Heart right ventricle (tissue), 16 donors: ENCODE measurements around the gene PRTN3. TPM values are rescaled to one million over a fixed set of nuclear protein-coding genes. Genes with fewer than 3 reads are reported as not detected.
"Not testable (repeated sequence)": the region's sequence is repeated elsewhere in the genome, so short reads cannot be mapped to it uniquely, and the experiment has no call there.

Experiments used
- ATAC-seq, 8 donors: fragments of 200-7000 bp; cut with Tn5 transposase; one replicate each; pipeline ENCODE4 v1.9.1; 2020; ENCODE audit warnings: mild to moderate bottlenecking in 8 of 8, moderate library complexity in 8 of 8, moderate number of reproducible peaks in 1 of 8
- DNase-seq, 2 donors: peaks; one replicate each; pipeline ENCODE4 v3.0.0-alpha.2; 2020
- H3K27ac ChIP-seq, 10 donors: fragments of 200-600 bp; sonication (generic) in 2 of 10; one replicate each; pipeline versions ENCODE4 v1.5.0 to v1.8.0; 2020 to 2022; ENCODE audit warnings: mild to moderate bottlenecking in 3 of 10
- H3K27me3 ChIP-seq, 7 donors: fragments of 200-600 bp; one replicate each; pipeline ENCODE4 v1.8.0; 2021 to 2022; ENCODE audit warnings: mild to moderate bottlenecking in 2 of 7
- H3K36me3 ChIP-seq, 9 donors: fragments of 200-600 bp; sonication (generic) in 1 of 9; one replicate each; pipeline versions ENCODE4 v1.5.0 to v1.8.0; 2020 to 2022; ENCODE audit warnings: mild to moderate bottlenecking in 2 of 9
- H3K4me1 ChIP-seq, 9 donors: fragments of 200-600 bp; sonication (generic) in 1 of 9; one replicate each; pipeline versions ENCODE4 v1.5.0 to v1.8.0; 2020 to 2022; ENCODE audit warnings: mild to moderate bottlenecking in 4 of 9
- H3K4me3 ChIP-seq, 10 donors: fragments of 200-600 bp; sonication (generic) in 2 of 10; one replicate each; pipeline versions ENCODE4 v1.5.0 to v1.8.0; 2020 to 2022; ENCODE audit warnings: mild to moderate bottlenecking in 7 of 10, moderate library complexity in 2 of 10
- H3K9me3 ChIP-seq, 11 donors: fragments of 200-600 bp in 10 of 11; sonication (generic) in 2 of 11; one replicate each; pipeline versions ENCODE4 v1.5.0 to v1.8.0; 2013 to 2022; ENCODE audit warnings: mild to moderate bottlenecking in 2 of 11, control low read depth in 1 of 11, moderate library complexity in 1 of 11
- CTCF ChIP-seq, 9 donors: fragments of 200-600 bp; sonication (generic) in 2 of 9; IDR thresholded peaks; one replicate each; pipeline versions ENCODE4 v1.5.0 to v1.8.0; 2021 to 2022; ENCODE audit warnings: antibody characterized with exemption in 9 of 9, mild to moderate bottlenecking in 5 of 9, moderate library complexity in 1 of 9
- WGBS, 2 donors: extraction: QIAGEN DNeasy Blood & Tissue Kit; methylation state at CpG; one replicate each; pipeline ENCODE4 v1.1.7; 2013; ENCODE audit warnings: inconsistent platforms in 1 of 2; 5-methylcytosine and 5-hydroxymethylcytosine counted together
- intact Hi-C, 10 donors: fragments of 100-400 bp; cut with DNase I; formaldehyde crosslinking; loops; one replicate each; pipeline versions ENCODE4 v1.11.1 to v1.14.2; 2022
- polyA plus RNA-seq, 2 donors: library from polyadenylated mRNA; stranded (reverse); fragments of 200-250 nt; gene quantifications; one replicate each; pipeline ENCODE4 v1.2.3, GENCODE V29; 2013
- total RNA-seq, 10 donors: library from RNA; stranded (reverse); fragmentation: NEBNext Ultra II Directional in 3 of 10; extraction: Animal tissue kit (Norgen Biotek cat#: 25700) in 3 of 10; gene quantifications; one replicate each; pipeline versions ENCODE4 v1.2.1 to v1.2.4, GENCODE V29; 2021 to 2023
- donor health status: Arrhythmogenic right ventricular cardiomyopathy.
- donor health status: ischemic (EF 13 %, LVEDD 7.1; RV severe dilation, severe dysfunction).
- donor health status: healthy with polysubstance abuse.
- donor health status: DM: no; HTN: yes; CAD: no.
- donor health status: DM: no; HTN: no; CAD: no.
- donor health status: ischemic (EF 25% LVEDD 6.9; RV normal size, moderate dysfunction).
- donor health status: ischemic (EF 25% LVEDD 5.7; RV mildly dilated, moderate dysfunction).
- donor health status: healthy.
- donor health status: DM: yes; HTN: yes; CAD: no.
- donor health status: Ischemic cardiomyopathy.
- donor health status: ischemic (EF 35%, LVEDD 5.7; RV mildly dilated, moderate dysfunction).
- donor health status: nonischemic (EF 11% LVEDD 7.7; RV severe dilation, severe dysfunction).
- donor health status: DM: yes; HTN: yes; CAD: no.
- donor health status: PGD.
- donor health status: ischemic (EF 29% LVEDD 5.4; RV normal size, mild dysfunction).
- donor health status: nonischemic (EF 23%, LVEDD 6.1; RV moderate dilation, normal function).

The PRTN3 gene
- total and polyA plus RNA-seq, 12 donors, result 0.12 TPM; not detected in 11

- DNase-seq (peak in 1 of 2 donors; percentile 8), ATAC-seq (peak in 3 of 8 donors; percentile 7 to 33 (median 10))
- H3K27ac ChIP-seq, result no peak overlapping the region
- H3K4me3 ChIP-seq, result no peak overlapping the region
- WGBS, 2 donors, result 83 to 90% methylated on average over 49 of the region's 49 CpGs
- intact Hi-C loops, result no loop called here
- H3K9me3 ChIP-seq, result no peaks in the 10 kb centered on the region
- no peaks in the 10 kb centered on the region for H3K27me3 ChIP-seq
- H3K36me3 ChIP-seq, result peaks cover 9 to 38% (median 28%) of the 10 kb centered on the region in 9 donors
- no peak for TF ChIP-seq CTCF (IDR thresholded peaks at IDR 0.05)
- no peaks in the 10 kb centered on the region for H3K4me1 ChIP-seq
Measured at GRCh38 chr19:814152-815078, 26.4 kb upstream of the PRTN3 start.

- peak in 2 of 8 donors; percentile 7 to 42 for ATAC-seq
Measured at GRCh38 chr19:815079-815774, 25.6 kb upstream of the PRTN3 start.

GRCh38 chr19:815775-816499, 24.9 kb upstream of the PRTN3 start:
- ATAC-seq (no peak), DNase-seq (no peak)
- H3K27ac ChIP-seq, result no peak overlapping the region
- peaks cover 3 to 23% (median 13%) of the 10 kb centered on the region in 9 donors for H3K36me3 ChIP-seq
- H3K4me3 ChIP-seq, result no peak overlapping the region
- 94 to 98% methylated on average over 11 to 13 of the region's 13 CpGs for WGBS, 2 donors
- no peaks in the 10 kb centered on the region for H3K9me3 ChIP-seq
- no peaks in the 10 kb centered on the region for H3K4me1 ChIP-seq
- H3K27me3 ChIP-seq, result peaks cover 0 to 3% (median 0%) of the 10 kb centered on the region in 7 donors
- intact Hi-C loops, result no loop called here
- no peak for TF ChIP-seq CTCF (IDR thresholded peaks at IDR 0.05)

More at GRCh38 chr19:815079-815774, 25.6 kb upstream of the PRTN3 start:
- no peaks in the 10 kb centered on the region for H3K27me3 ChIP-seq
- H3K4me1 ChIP-seq, result no peaks in the 10 kb centered on the region
- H3K9me3 ChIP-seq, result no peaks in the 10 kb centered on the region
- no peak for DNase-seq
- H3K27ac ChIP-seq, result no peak overlapping the region
- intact Hi-C loops, result no loop called here
- 94 to 95% methylated on average over 44 to 47 of the region's 47 CpGs for WGBS, 2 donors
- H3K4me3 ChIP-seq, result no peak overlapping the region
- no peak for TF ChIP-seq CTCF (IDR thresholded peaks at IDR 0.05)
- H3K36me3 ChIP-seq, result peaks cover 9 to 30% (median 20%) of the 10 kb centered on the region in 9 donors

- 96 to 98% methylated on average over 2 of the region's 2 CpGs for WGBS, 2 donors
Measured at GRCh38 chr19:816500-816857, 24.3 kb upstream of the PRTN3 start.

GRCh38 chr19:820212-820611, 20.6 kb upstream of the PRTN3 start:
- Histone ChIP-seq H3K27me3 (peaks cover 18 to 35% (median 29%) of the 10 kb centered on the region in 7 donors), H3K4me1 (peaks cover 0 to 18% (median 12%) of the 10 kb centered on the region in 9 donors)
- H3K4me3 ChIP-seq, H3K9me3 ChIP-seq, intact Hi-C loops, H3K27ac ChIP-seq, DNase-seq, H3K36me3 ChIP-seq, ATAC-seq: not testable (repeated sequence)
- 88 to 97% methylated on average over 5 of the region's 5 CpGs for WGBS, 2 donors

More at GRCh38 chr19:816500-816857, 24.3 kb upstream of the PRTN3 start:
- intact Hi-C loops, result no loop called here
- no peak for ATAC-seq
- no peak for TF ChIP-seq CTCF (IDR thresholded peaks at IDR 0.05)
- H3K27ac ChIP-seq, result no peak overlapping the region
- H3K4me1 ChIP-seq, result peaks cover 0 to 3% (median 0%) of the 10 kb centered on the region in 9 donors
- DNase-seq, result no peak
- H3K27me3 ChIP-seq, result peaks cover 2 to 8% (median 4%) of the 10 kb centered on the region in 7 donors
- peaks cover 0 to 18% (median 7%) of the 10 kb centered on the region in 9 donors for H3K36me3 ChIP-seq
- H3K4me3 ChIP-seq, result no peak overlapping the region
- H3K9me3 ChIP-seq, result no peaks in the 10 kb centered on the region
